IPS-NIHi7 (cell line): ENCODE results near the gene FGF12.

Experiments
- DNase-seq: peaks from one replicate; pipeline ENCODE4 v3.0.0; 2012; ENCODE audit warnings: mixed read lengths; ENCODE audit errors: extremely low spot score

Gene FGF12

GRCh38 chr3:192340031-192340430, 387.3 kb downstream of the FGF12 start:
- no peak for DNase-seq

GRCh38 chr3:192339214-192339613, 388.1 kb downstream of the FGF12 start:
- DNase-seq: peak; percentile 45

- no peak for DNase-seq
These were observed 391.1 kb downstream of the FGF12 start for GRCh38 chr3:192336286-192336685.

- DNase-seq: peak; percentile 18
These were observed 394.7 kb downstream of the FGF12 start for GRCh38 chr3:192332386-192333291.

DNA sequence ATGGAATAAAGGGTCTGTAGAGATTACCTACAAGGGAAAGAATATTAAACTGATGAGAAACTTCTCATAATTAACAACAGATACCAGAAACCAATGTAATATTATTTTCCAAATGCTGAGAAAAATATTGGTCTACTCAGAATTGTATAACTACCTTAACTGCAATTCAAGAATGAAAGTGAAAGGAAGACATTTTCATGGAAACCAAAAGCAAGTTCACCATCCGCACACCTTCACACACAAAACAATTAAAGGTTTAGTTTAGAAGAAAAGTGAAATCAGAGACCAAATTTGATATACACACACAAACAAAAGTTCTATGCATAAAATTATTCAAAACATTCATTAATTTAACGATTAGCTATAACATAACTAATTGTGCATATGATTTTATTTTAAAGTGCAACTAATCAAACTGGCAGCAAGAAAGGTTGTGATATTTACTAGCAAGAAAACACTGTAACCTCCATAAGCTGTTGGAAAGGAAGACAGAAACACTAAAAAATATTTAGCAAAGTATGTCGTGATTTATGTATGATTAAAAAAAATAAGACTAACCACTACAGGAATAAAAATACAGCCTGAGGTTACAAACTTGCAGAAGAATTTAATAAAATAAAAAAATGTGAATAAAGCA, 395.5 kb downstream of the FGF12 start:
- no peak for DNase-seq

DNA sequence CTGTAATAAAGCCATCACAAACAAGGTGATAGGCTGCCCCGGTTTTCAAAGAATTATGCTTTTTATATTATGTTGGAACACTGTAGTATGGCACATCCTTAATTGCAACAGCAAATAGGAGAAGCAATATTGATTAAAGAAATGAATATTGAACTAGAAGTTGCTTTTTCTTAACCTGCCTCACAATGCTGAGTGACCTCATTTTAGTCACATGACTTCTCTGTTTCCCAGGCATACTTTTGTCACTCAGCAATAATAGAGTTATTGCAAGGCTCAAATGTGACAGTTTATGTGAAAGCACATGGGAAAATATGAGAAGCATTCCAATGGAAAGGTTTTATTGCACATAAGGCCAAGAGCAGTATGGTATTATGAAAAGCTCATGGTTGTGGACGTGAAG, 400.7 kb downstream of the FGF12 start:
- DNase-seq: no peak

DNA sequence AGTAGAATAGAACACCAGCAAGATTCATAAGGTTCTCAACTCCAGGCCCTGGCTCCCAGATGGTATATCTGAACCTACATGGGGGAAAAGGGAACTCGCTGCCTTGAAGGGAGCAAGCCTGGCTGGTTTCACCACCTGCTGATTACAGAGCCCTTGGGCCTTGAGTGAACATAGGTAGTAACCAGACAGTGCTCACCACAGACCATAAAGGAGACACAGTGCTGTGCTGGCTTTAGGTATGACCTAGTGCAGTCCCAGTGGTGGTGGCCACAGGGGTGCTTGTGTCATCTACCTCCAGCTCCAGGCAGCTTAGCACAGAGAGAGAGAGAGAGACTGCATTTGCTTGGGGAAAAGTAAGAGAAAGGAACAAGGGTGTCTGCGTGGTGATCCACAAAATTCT, 409.8 kb downstream of the FGF12 start:
- no peak for DNase-seq

DNA sequence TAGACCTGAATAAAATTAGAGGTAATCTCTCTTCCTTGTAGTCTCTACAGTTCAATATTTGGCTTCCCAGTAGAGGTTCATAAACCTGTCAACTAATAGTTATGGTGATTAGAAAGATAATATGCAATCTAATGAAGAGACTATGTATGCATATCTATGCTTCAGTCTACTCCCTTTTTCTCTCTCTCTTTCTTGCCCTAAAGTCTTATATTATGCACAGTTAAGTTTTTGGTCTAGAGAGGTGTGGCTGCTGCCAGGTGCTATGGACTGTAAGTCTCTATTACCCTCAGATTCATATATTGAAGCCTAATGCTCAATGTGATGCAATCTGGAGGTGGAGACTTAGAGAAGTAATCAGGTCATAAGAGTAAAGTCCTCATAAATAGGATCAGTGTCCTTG, 413.7 kb downstream of the FGF12 start:
- no peak for DNase-seq

DNA sequence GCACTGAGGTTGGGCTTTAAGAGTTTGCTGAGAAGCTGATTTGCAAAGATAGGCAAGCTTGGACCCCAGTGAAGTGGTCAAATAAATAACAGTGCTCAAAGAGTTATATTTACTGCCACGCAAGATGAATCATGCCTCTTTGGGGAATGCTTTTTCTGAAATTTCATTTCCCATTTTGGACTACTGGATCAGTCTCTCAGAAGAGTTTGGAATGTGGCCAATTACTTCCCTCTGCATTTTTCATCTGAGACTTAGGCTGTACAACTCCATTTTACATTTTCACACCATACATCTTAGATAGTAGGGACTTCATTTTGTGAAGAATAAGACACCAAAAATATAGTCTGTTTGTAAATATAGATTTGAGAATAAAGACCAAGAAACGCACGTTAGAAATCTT, 419.7 kb downstream of the FGF12 start:
- DNase-seq: no peak

- DNase-seq: peak; percentile 14
These were observed 424.1 kb downstream of the FGF12 start for GRCh38 chr3:192303235-192303634.

GRCh38 chr3:192302721-192303120, 424.6 kb downstream of the FGF12 start:
- DNase-seq: no peak

DNA sequence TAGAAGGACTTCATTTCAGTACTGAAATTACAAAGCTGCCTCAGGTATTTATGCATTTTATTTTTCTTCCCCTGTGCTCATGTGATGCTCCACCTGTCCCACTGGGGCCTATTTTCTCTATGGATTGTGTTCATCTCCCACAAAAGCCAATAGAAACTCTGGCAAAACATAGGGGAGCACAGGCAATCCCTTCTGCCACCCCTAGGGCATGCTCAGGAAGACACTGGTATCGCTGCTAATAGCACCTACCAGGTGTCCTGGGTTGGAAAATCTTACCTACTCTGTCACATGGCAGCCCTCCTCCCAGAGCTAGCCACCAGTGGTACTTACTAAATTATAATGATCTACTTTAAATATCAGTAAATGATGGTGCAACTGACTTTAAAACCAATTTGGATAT, 427.4 kb downstream of the FGF12 start:
- DNase-seq: no peak

GRCh38 chr3:192296845-192297244, 430.5 kb downstream of the FGF12 start:
- no peak for DNase-seq

DNA sequence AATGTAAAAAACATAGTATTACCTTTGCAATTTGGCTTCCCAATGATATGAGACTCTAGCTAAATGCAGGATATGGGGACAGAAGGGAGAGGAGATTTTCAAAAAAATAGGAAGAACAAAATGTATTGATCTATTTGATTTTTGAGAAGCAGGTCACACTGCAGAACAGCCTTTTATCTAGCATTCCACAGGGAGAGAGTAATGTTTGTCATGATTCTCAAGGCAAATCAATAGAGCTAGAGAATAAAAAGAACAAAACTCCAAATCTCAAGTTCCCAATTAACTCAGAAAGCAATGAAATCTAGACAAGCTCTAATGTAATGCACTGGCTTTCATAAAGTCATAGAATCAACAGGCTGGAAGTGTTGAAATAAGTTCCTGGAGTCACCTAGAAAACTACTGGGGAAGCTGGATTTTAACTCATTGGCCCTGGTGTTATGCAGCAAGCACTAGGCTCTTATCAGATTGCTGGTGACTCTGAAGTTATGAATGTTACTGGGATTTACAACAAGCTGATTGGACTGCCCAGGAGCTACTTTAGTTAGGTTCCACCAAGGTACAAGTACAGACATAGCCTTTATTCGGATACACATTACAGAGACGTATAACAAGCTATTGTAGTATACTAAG, 442.8 kb downstream of the FGF12 start:
- DNase-seq: no peak

DNA sequence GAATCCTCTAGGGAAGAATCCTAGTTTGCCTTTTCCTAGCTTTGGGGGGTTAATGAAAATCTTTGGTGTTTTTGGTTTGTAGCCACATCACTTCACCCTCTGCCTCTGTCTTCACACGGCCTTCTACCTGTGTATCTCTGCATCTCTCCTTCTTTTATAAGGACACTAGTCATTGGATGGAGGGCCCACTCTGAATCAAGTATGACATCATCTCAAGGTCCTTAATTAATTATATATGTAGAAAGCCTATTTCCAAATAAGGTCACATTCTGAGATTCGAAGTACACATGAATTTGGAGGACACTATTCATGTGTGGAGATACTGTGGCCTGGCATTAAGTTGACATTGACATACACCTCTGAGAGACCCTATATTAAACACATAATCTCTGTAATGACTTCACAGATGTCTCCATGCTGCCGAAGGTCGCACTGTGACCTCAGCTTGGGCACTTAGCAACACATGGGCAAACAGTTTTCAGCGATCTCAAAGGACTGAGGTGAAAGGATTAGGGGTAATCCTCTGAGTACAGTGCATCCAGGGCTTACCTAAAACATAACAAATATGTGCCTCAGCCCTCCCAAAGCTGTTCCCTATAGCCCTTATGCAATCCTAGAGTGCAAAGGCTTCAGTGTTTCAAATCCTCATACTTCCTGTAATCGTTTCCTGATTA, 446.0 kb downstream of the FGF12 start:
- no peak for DNase-seq

DNA sequence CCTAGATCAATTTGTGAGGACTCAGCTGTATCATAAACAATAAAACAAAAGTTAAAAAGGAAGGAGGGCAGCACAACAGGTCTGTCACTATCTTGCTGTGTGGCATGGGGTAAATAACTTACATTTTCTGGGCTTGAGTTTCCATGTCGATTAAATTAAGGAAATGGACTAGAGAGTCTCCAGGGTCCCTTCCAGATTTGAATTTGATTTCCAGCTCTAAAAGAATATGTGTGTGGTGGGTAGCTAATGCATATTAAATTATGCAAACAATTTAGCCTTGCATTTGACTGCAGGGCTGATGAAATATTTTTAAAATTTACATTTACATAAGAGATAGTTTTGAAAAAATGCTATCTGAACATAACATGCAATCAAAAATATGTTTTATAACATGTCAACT, 447.7 kb downstream of the FGF12 start:
- DNase-seq: no peak

DNA sequence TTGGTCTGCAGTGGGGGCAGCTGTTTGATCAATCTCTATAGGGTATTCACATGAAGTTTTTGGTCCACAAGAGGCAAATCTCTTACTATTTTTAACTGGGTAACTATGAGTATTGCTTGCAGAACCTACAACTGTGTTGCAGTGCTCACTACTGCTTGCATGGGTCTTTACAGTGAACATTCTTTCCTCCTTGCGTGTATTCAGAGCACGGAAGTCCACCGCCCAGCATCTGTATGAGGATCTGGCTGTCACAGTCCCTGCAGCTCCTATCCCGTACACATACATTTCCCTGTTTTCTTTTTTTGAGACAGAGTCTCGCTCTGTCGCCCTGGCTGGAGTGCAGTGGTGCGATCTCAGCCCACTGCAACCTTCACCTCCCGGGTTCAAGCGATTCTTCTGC, 449.9 kb downstream of the FGF12 start:
- no peak for DNase-seq

GRCh38 chr3:192275741-192276355, 451.5 kb downstream of the FGF12 start:
- no peak for DNase-seq

DNA sequence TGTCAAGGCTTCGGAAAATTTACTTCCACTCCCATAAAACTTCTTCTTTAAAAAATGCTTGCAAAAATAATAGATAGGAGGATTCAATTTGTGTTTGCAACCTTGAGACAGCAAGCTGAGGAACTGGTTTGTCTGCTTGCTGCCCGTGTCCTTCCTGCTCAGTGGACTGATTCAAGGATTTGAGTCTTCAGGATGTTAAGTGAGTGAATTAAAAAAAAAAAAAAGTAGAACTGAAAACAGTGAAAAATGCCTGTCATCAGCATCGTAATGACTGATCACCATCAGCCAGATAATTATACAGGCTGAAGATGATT, 453.7 kb downstream of the FGF12 start:
- no peak for DNase-seq

GRCh38 chr3:192273001-192273696, 454.2 kb downstream of the FGF12 start:
- no peak for DNase-seq

DNA sequence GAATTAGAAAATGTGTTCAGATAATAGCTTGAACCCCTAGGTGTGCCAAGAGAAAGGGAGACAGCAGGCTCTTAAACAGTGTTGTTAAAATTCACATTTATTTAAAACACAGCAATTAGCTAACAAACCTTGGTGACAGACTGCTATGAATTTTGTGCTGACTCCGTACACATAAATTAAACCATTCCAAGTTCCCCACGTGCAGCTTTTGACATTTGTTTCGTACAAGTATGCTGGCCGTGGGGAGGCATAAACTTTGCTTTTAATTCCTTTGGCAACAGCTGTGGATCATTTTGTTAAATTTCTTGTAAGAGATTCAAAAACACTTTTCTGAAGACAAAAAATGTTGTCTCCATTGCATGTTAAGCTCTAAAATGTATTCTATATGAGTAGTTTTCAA, 465.3 kb downstream of the FGF12 start:
- DNase-seq: no peak
